Neural cell (in vitro differentiated cells): ENCODE results near the gene SLAIN2. TPM values are rescaled to one million over a fixed set of nuclear protein-coding genes. Genes with fewer than 3 reads are reported as not detected.

Source experiments
- H2AFZ ChIP-seq: fragments of 200-600, 300-800 bp; sonication (generic), shearing (Covaris generic); 2 replicates; pipeline ENCODE4 v1.6.0; 2014; ENCODE audit warnings: low read depth, mild to moderate bottlenecking, antibody characterized with exemption, low read length, moderate library complexity
- H3F3A ChIP-seq: fragments of 200-600 bp; shearing (Covaris generic); 2 replicates; pipeline ENCODE4 v1.6.1; 2016; ENCODE audit warnings: mild to moderate bottlenecking, moderate library complexity, mixed read lengths, antibody characterized with exemption, low read length; ENCODE audit not compliant: insufficient read depth, poor library complexity, severe bottlenecking
- H3K27ac ChIP-seq: fragments of 200-600, 300-800 bp; sonication (generic), shearing (Covaris generic); 2 replicates; pipeline ENCODE4 v1.5.1; 2014; ENCODE audit warnings: mild to moderate bottlenecking, low read length, moderate library complexity
- H3K27me3 ChIP-seq: fragments of 300-800, 200-600 bp; sonication (generic), shearing (Covaris generic); 2 replicates; pipeline ENCODE4 v1.6.0; 2014; ENCODE audit warnings: mild to moderate bottlenecking, low read depth, low read length, moderate library complexity; ENCODE audit not compliant: insufficient read depth
- H3K36me3 ChIP-seq: fragments of 300-800, 200-600 bp; sonication (generic), shearing (Covaris generic); 2 replicates; pipeline ENCODE4 v1.5.1; 2014; ENCODE audit warnings: mild to moderate bottlenecking, antibody characterized with exemption, low read length, moderate library complexity; ENCODE audit not compliant: insufficient read depth
- H3K4me2 ChIP-seq: fragments of 300-800, 200-600 bp; sonication (generic), shearing (Covaris generic); 2 replicates; pipeline ENCODE4 v1.6.0; 2014; ENCODE audit warnings: mild to moderate bottlenecking, low read length
- H3K4me3 ChIP-seq: fragments of 300-800, 200-600 bp; sonication (generic), shearing (Covaris generic); 2 replicates; pipeline ENCODE4 v1.5.1; 2014; ENCODE audit warnings: mild to moderate bottlenecking, low read length, moderate library complexity
- H3K79me2 ChIP-seq: fragments of 200-600 bp; shearing (Covaris generic); replicated peaks from 2 replicates; pipeline ENCODE4 v1.6.0; 2014; ENCODE audit warnings: mild to moderate bottlenecking, low read length, moderate library complexity; ENCODE audit not compliant: insufficient read depth
- H3K9ac ChIP-seq: fragments of 300-800, 200-600 bp; sonication (generic), shearing (Covaris generic); 2 replicates; pipeline ENCODE4 v1.6.1; 2016; ENCODE audit warnings: mild to moderate bottlenecking, low read length, mixed read lengths
- H3K9me2 ChIP-seq: fragments of 200-600 bp; shearing (Covaris generic); 2 replicates; pipeline ENCODE4 v1.6.1; 2016; ENCODE audit warnings: mild to moderate bottlenecking, low read length, mixed read lengths; ENCODE audit not compliant: insufficient read depth
- H3K9me3 ChIP-seq: fragments of 200-600, 300-800 bp; sonication (generic), shearing (Covaris generic); 2 replicates; pipeline ENCODE4 v1.6.1; 2016; ENCODE audit warnings: mild to moderate bottlenecking, mixed run types, low read length, moderate library complexity, mixed read lengths
- H4K20me1 ChIP-seq: fragments of 200-600 bp; shearing (Covaris generic); 2 replicates; pipeline ENCODE4 v1.6.1; 2016; ENCODE audit warnings: mild to moderate bottlenecking, mixed run types; ENCODE audit not compliant: insufficient read depth
- EP300 ChIP-seq: fragments of 450-650 bp; conservative IDR thresholded peaks from 2 replicates; pipeline ENCODE4 v1.6.1; 2014; ENCODE audit warnings: antibody characterized with exemption, mild to moderate bottlenecking, moderate library complexity; ENCODE audit not compliant: poor library complexity, severe bottlenecking
- EZH2 ChIP-seq: fragments of 200-600, 300-800 bp; shearing (Covaris generic), sonication (generic); IDR thresholded peaks from 2 replicates; pipeline ENCODE4 v1.6.1; 2014; ENCODE audit warnings: antibody characterized with exemption, low read length, borderline replicate concordance, mild to moderate bottlenecking; ENCODE audit not compliant: insufficient read depth, poor library complexity, severe bottlenecking
- MXI1 ChIP-seq: fragments of 450-650 bp; conservative IDR thresholded peaks from 2 replicates; pipeline ENCODE4 v1.6.1; 2014; ENCODE audit warnings: antibody characterized with exemption, mild to moderate bottlenecking; ENCODE audit not compliant: poor library complexity, severe bottlenecking
- POLR2AphosphoS5 ChIP-seq: IDR thresholded peaks from 2 replicates; pipeline ENCODE4 v1.6.1; 2012
- RAD21 ChIP-seq: fragments of 450-650 bp; conservative IDR thresholded peaks from 2 replicates; pipeline ENCODE4 v1.6.1; 2014; ENCODE audit warnings: antibody characterized with exemption, mild to moderate bottlenecking, moderate library complexity
- SMC3 ChIP-seq: fragments of 450-650 bp; conservative IDR thresholded peaks from 2 replicates; pipeline ENCODE4 v1.6.1; 2014; ENCODE audit warnings: antibody characterized with exemption, mild to moderate bottlenecking, moderate library complexity; ENCODE audit not compliant: poor library complexity
- TAF1 ChIP-seq: IDR thresholded peaks from 2 replicates; pipeline ENCODE4 v1.6.1; 2012; ENCODE audit warnings: low read depth
- polyA plus RNA-seq: library from polyadenylated mRNA; depleted of rRNA; stranded (reverse); fragments of >200 nt; gene quantifications from 2 replicates; pipeline ENCODE4 v1.2.3, GENCODE V29; 2014
- TF ChIP-seq, protein P1 (sequence below): IDR thresholded peaks from 2 replicates; pipeline ENCODE4 v1.6.1; 2012; ENCODE audit warnings: borderline replicate concordance
- TF ChIP-seq, protein P2 (sequence below): fragments of 450-650 bp; IDR thresholded peaks from 2 replicates; pipeline ENCODE4 v1.5.1; 2014; ENCODE audit warnings: antibody characterized with exemption, mild to moderate bottlenecking, moderate library complexity; ENCODE audit not compliant: poor library complexity, severe bottlenecking

Gene SLAIN2
- polyA plus RNA-seq, 1 donor from 2014 or later: 43.2 TPM

DNA sequence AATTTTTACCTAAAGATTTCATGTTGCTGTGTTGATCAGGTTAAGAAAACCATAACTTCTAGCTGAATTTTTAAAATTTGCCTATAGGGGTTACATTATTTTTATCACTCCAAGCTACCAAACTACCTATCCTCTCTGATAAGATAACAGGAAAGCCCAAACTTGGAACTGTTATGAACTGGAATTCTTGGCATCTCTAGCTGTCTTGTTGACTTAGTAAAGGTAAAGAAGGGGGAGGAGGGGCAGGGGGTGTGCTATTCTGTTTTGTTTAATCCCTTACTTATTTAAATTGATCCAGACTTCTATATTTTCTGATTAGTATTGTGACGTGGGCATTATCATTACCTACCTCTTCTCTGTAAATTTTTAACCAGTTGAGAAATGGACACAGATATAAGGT, 54.7 kb downstream of the SLAIN2 start:
- H3K9ac ChIP-seq: no peak overlapping the region
- TF ChIP-seq MXI1 (no peak), EP300 (no peak), TAF1 (no peak), POLR2AphosphoS5 (no peak), RAD21 (no peak), EZH2 (no peak), SMC3 (no peak)
- TF ChIP-seq, protein P1, sequence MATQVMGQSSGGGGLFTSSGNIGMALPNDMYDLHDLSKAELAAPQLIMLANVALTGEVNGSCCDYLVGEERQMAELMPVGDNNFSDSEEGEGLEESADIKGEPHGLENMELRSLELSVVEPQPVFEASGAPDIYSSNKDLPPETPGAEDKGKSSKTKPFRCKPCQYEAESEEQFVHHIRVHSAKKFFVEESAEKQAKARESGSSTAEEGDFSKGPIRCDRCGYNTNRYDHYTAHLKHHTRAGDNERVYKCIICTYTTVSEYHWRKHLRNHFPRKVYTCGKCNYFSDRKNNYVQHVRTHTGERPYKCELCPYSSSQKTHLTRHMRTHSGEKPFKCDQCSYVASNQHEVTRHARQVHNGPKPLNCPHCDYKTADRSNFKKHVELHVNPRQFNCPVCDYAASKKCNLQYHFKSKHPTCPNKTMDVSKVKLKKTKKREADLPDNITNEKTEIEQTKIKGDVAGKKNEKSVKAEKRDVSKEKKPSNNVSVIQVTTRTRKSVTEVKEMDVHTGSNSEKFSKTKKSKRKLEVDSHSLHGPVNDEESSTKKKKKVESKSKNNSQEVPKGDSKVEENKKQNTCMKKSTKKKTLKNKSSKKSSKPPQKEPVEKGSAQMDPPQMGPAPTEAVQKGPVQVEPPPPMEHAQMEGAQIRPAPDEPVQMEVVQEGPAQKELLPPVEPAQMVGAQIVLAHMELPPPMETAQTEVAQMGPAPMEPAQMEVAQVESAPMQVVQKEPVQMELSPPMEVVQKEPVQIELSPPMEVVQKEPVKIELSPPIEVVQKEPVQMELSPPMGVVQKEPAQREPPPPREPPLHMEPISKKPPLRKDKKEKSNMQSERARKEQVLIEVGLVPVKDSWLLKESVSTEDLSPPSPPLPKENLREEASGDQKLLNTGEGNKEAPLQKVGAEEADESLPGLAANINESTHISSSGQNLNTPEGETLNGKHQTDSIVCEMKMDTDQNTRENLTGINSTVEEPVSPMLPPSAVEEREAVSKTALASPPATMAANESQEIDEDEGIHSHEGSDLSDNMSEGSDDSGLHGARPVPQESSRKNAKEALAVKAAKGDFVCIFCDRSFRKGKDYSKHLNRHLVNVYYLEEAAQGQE: no peak
- TF ChIP-seq, protein P2, sequence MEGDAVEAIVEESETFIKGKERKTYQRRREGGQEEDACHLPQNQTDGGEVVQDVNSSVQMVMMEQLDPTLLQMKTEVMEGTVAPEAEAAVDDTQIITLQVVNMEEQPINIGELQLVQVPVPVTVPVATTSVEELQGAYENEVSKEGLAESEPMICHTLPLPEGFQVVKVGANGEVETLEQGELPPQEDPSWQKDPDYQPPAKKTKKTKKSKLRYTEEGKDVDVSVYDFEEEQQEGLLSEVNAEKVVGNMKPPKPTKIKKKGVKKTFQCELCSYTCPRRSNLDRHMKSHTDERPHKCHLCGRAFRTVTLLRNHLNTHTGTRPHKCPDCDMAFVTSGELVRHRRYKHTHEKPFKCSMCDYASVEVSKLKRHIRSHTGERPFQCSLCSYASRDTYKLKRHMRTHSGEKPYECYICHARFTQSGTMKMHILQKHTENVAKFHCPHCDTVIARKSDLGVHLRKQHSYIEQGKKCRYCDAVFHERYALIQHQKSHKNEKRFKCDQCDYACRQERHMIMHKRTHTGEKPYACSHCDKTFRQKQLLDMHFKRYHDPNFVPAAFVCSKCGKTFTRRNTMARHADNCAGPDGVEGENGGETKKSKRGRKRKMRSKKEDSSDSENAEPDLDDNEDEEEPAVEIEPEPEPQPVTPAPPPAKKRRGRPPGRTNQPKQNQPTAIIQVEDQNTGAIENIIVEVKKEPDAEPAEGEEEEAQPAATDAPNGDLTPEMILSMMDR: no peak
- H3F3A ChIP-seq: no peaks in the 10 kb centered on the region
- no peaks in the 10 kb centered on the region for H3K27me3 ChIP-seq
- H3K4me2 ChIP-seq: no peak overlapping the region
- no peaks in the 10 kb centered on the region for H3K79me2 ChIP-seq
- peaks cover 10% of the 10 kb centered on the region for H3K36me3 ChIP-seq
- H3K27ac ChIP-seq: no peak overlapping the region
- no peaks in the 10 kb centered on the region for H3K9me2 ChIP-seq
- H3K4me3 ChIP-seq: no peak overlapping the region
- no peak overlapping the region for H2AFZ ChIP-seq
- no peaks in the 10 kb centered on the region for H3K9me3 ChIP-seq
- no peaks in the 10 kb centered on the region for H4K20me1 ChIP-seq

DNA sequence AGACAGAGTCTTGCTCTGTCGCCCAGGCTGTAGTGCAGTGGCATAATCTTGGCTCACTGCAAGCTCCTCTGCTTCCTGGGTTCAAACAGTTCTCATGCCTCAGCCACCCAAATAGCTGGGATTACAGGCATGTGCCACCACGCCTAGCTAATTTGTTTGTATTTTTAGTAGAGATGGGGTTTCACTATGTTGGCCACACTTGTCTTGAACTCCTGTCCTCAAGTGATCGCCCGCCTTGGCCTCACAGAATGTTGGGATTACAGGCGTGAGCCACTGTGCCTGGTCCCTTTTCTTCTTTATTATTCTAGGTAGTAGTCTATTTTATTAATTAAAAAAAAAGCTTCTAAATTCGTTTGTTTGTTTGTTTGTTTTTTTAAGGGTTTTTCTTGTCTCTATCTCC, 59.1 kb downstream of the SLAIN2 start:
- no peaks in the 10 kb centered on the region for H3K79me2 ChIP-seq
- no peak overlapping the region for H2AFZ ChIP-seq
- no peaks in the 10 kb centered on the region for H4K20me1 ChIP-seq
- H3K4me2 ChIP-seq: no peak overlapping the region
- no peak overlapping the region for H3K27ac ChIP-seq
- peaks cover 10% of the 10 kb centered on the region for H3K36me3 ChIP-seq
- no peaks in the 10 kb centered on the region for H3K27me3 ChIP-seq
- H3K4me3 ChIP-seq: no peak overlapping the region
- TF ChIP-seq EP300 (no peak), SMC3 (no peak), MXI1 (no peak), RAD21 (no peak), TAF1 (no peak), EZH2 (no peak), POLR2AphosphoS5 (no peak)
- TF ChIP-seq, protein P1: no peak
- TF ChIP-seq, protein P2: no peak
- no peaks in the 10 kb centered on the region for H3K9me3 ChIP-seq
- H3K9ac ChIP-seq: no peak overlapping the region
- no peaks in the 10 kb centered on the region for H3F3A ChIP-seq
- H3K9me2 ChIP-seq: no peaks in the 10 kb centered on the region
